GM18520 (cell line): ENCODE data around the gene SIPA1L2.

Experiments used
- ATAC-seq: cut with Tn5 transposase; IDR thresholded peaks from one replicate; pipeline ENCODE4 v1.9.1; 2021; ENCODE audit not compliant: unreplicated experiment

The SIPA1L2 gene

GRCh38 chr1:232590744-232591082 is 39.2 kb downstream of the SIPA1L2 start:
- peak; percentile 38 for ATAC-seq

DNA sequence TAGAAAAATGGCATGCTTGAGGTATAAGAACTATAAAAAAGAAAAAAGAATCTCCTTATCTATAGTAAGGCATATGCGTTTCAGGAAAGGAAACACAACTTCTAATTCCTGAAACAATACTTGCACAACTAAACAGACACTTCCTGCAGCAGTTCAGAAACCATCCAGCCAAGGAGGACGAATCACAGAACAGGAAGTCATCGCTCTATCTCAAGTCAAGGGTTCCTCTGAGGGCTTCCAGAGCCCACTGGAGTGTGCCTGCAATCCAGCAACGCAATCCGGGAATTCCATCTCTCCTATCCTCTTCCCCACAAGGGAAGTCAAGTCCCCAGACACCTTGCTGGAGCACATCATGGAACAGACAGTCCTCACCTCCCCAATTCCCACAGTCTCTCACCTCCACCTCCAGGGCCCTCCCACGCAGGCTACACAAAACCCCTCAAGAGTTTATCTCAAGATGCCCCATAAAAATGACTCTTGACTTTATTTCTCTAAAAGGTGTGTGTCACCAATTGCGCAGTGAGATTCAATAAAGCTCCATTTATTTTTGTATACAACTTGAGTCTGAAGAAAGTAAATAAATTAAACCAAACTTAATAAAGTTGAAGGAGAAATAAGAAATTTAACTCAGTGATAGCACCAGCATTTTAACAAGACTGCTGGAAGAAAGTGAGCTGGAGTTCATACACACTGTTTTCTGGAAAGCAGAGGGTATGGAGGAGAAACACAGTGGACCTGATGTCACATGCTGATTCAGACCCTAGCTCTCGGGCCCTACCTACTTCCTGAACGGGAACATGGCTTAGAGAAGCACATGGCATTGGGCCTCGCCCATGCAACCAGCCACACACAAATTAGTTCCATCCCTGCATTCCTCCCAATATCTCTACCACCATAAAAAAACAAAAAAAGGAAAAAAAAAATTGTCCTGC is 39.9 kb downstream of the SIPA1L2 start:
- no peak for ATAC-seq

GRCh38 chr1:232589111-232589811 is 40.7 kb downstream of the SIPA1L2 start:
- ATAC-seq = no peak

DNA sequence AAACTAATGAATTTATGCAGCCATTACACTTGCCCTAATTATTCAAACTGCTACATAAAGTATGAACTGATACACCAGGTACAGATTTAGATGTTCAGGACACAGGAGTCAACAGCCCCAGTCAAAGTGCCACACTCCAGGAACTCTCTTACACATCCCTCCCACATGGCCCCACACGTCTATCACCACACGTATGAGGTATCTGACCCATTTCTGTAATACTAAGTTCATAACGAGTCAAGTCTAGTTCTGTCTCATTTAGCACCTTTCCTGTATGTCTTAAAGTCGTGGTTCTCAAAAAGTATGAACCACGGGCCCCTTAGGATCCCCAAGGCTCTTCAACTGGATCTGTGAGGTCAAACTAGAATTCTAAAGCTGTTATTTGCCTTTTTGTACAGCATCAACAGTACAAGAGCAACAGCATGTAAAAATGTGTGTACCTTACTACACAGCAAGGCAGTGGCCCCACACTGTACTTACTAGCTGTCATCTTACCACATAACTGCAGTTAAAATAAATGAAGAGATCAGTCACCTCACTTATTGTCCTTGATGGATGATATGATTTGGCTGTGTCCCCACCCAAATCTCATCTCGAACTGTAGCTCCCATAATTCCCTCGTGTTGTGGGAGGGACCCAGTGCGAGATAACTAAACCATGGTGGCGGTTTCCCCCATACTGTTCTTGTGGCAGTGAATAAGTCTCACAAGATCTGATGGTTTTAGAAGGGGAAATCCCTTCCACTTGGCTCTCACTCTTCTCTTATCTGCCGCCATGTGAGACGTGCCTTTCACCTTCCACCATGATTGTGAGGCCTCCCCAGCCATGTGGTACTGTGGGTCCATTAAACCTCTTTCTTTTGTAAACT is 42.6 kb downstream of the SIPA1L2 start:
- ATAC-seq = no peak

DNA sequence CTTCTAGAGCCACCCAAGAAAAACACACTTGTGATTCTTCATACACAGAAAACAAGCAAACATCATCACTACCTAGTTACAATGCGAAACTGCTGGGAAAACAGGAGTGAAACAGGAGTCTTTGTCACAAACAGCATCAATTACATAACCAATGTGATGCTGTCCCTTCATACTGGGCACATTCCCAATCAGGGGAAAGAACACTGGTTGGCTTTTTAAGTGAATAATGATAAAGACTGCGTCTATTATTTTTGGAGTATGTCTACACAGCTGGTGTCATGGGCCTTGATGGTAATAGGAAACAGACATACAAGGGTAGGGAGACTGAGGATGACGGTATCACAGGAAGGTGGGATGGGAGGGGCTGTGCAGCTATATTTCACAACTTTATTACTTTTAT is 43.3 kb downstream of the SIPA1L2 start:
- no peak for ATAC-seq

DNA sequence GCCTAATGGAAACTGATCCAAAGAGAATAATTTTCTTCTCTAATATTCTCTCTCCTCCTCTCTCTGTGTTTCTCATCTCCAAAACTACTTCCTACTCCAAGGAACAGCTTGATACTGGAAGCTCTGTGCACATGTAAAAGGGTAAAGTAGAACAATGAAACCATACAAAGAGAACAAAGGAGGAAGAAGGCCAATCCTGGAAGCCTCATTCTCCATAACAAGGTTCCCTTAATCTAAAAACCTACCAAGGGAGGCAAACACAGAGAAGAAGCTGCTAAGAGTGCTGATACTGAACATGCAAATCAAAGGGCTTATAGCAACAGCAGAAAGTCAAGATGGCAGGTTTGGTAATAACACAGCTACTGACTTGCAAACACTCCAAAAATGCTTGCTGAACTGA is 44.4 kb downstream of the SIPA1L2 start:
- no peak for ATAC-seq

DNA sequence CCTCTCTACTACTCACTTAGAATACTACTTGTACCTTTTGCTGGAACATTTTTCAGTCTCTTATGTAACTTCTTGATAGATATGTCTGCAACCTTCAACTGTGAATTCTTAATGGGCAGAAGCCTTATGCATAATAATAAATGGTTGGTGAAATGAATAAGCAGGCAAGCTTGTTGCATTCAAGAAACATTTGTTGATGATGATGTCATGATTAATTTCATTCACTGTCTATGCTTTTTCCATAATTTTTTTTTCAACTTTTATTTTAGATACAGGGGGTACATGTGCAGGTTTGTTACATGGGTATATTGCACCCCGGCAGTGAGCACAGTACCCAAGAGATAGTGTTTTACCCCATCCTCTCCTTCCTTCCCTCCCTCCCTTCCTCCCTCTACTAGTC is 48.0 kb downstream of the SIPA1L2 start:
- ATAC-seq = no peak
